MCF 10A (cell line): ENCODE measurements around the gene CLMN. TPM values are rescaled to one million over a fixed set of nuclear protein-coding genes. Genes with fewer than 3 reads are reported as not detected.

Source experiments
- BruUV-seq: library from RNA; stranded (reverse); fragments of 400-500 nt; replicated peaks from 2 replicates; lab custom pipeline; 2021; lab: Mats Ljungman, UMichigan
- CTCF ChIA-PET: fragments of 300-600 bp; sonication (Branson Sonifier 250); formaldehyde crosslinking; extraction: SDS; loops from one replicate; lab custom pipeline; 2021; ENCODE audit warnings: antibody characterized with exemption, inconsistent platforms; lab: Yijun Ruan, JAX
- POLR2A ChIA-PET: fragments of 300-600, 350-650 bp; sonication (Branson Sonifier 250); formaldehyde crosslinking; extraction: SDS; loops from one replicate; lab custom pipeline; 2020; ENCODE audit warnings: antibody characterized with exemption, inconsistent platforms; lab: Yijun Ruan, JAX
- DNase-seq: peaks from one replicate; pipeline ENCODE4 v3.0.0-alpha.2; 2018; ENCODE audit not compliant: unreplicated experiment
- H3K27ac Mint-ChIP-seq: one replicate; pipeline ENCODE4 v1.8.0; 2022; ENCODE audit warnings: mild to moderate bottlenecking, low read depth, mixed read lengths; ENCODE audit not compliant: unreplicated experiment
- H3K27me3 Mint-ChIP-seq: one replicate; pipeline ENCODE4 v1.8.0; 2022; ENCODE audit warnings: mixed read lengths; ENCODE audit not compliant: insufficient read depth, unreplicated experiment
- H3K36me3 Mint-ChIP-seq: one replicate; pipeline ENCODE4 v1.8.0; 2022; ENCODE audit warnings: mild to moderate bottlenecking, moderate library complexity, mixed read lengths; ENCODE audit not compliant: insufficient read depth, unreplicated experiment
- H3K4me1 Mint-ChIP-seq: one replicate; pipeline ENCODE4 v1.8.0; 2022; ENCODE audit warnings: mixed read lengths; ENCODE audit not compliant: insufficient read depth, unreplicated experiment
- H3K4me3 Mint-ChIP-seq: one replicate; pipeline ENCODE4 v1.8.0; 2022; ENCODE audit warnings: mild to moderate bottlenecking, moderate library complexity, mixed read lengths; ENCODE audit not compliant: unreplicated experiment
- H3K9me3 Mint-ChIP-seq: one replicate; pipeline ENCODE4 v1.8.0; 2022; ENCODE audit warnings: mixed read lengths; ENCODE audit not compliant: unreplicated experiment
- intact Hi-C: fragments of 100-400 bp; cut with micrococcal nuclease; formaldehyde crosslinking; loops from 2 replicates; pipeline ENCODE4 v1.14.1; 2022
- total RNA-seq: library from RNA; stranded (reverse); gene quantifications from 2 replicates; pipeline ENCODE4 v1.2.3, GENCODE V29; 2022
- TF ChIP-seq, protein P1 (sequence below): fragments of 200-600 bp; IDR thresholded peaks from one replicate; pipeline ENCODE4 v1.8.0; 2022; ENCODE audit warnings: antibody characterized with exemption, mild to moderate bottlenecking; ENCODE audit not compliant: unreplicated experiment

The CLMN gene
- total RNA-seq, 1 experiment from 2014 or later, result 17.9 TPM

DNA sequence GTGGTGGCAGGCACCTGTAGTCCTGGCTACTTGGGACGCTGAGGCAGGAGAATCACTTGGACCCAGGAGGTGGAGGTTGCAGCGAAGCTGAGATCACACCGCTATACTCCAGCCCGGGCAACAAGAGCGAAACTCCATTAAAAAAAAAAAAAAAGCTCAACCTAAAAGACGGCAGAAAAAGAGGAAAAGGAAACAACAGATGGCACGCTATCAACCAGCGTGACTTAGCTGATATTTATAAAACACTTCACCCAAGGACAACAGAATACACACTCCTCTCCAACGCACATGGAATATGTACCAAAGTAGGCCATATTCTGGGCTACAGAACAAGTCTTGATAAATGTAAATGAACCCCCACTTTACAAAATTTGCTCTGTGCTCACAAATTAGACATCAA, 34.0 kb upstream of the CLMN start:
- ChIA-PET POLR2A (interaction anchor here (0.7 kb wide), 2 partner anchors 31 to 34 kb away, joined by 3 read pairs; partner anchors contain the start of gene CLMN), CTCF (interaction anchor here (0.6 kb wide), 1 partner anchor 663 kb away, joined by 3 read pairs; no protein-coding TSS in a partner anchor)
- intact Hi-C loops, result no loop called here
- Mint-ChIP-seq H3K4me3 (no peak overlapping the region), H3K27ac (no peak overlapping the region), H3K27me3 (peaks cover 17% of the 10 kb centered on the region), H3K4me1 (no peaks in the 10 kb centered on the region), H3K36me3 (peaks cover 9% of the 10 kb centered on the region), H3K9me3 (peaks cover 9% of the 10 kb centered on the region)
- DNase-seq, result no peak
- TF ChIP-seq, protein P1, sequence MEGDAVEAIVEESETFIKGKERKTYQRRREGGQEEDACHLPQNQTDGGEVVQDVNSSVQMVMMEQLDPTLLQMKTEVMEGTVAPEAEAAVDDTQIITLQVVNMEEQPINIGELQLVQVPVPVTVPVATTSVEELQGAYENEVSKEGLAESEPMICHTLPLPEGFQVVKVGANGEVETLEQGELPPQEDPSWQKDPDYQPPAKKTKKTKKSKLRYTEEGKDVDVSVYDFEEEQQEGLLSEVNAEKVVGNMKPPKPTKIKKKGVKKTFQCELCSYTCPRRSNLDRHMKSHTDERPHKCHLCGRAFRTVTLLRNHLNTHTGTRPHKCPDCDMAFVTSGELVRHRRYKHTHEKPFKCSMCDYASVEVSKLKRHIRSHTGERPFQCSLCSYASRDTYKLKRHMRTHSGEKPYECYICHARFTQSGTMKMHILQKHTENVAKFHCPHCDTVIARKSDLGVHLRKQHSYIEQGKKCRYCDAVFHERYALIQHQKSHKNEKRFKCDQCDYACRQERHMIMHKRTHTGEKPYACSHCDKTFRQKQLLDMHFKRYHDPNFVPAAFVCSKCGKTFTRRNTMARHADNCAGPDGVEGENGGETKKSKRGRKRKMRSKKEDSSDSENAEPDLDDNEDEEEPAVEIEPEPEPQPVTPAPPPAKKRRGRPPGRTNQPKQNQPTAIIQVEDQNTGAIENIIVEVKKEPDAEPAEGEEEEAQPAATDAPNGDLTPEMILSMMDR, result no peak
- BruUV-seq, result no TSS peak

DNA sequence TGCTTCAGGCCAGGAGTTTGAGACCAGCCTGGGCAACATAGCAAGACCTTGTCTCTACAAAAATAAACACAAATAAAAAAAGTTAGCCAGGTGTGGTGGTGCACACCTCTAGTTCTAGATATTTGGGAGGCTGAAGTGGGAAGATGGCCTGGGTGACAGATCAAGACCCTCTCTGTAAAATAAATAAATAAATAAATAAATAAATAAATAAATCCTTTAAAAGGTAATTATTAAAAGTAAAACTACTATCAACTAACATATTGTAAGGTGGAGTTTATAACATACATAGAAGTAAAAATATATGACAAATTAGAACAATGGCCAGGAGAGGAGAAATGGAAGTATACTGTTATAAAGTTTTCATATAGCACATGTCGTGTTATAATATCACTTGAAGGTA, 33.3 kb upstream of the CLMN start:
- H3K27me3 Mint-ChIP-seq, result peaks cover 17% of the 10 kb centered on the region
- intact Hi-C loops, result no loop called here
- H3K9me3 Mint-ChIP-seq, result peaks cover 9% of the 10 kb centered on the region
- no peak overlapping the region for H3K4me3 Mint-ChIP-seq
- POLR2A ChIA-PET, result no interaction called here
- no peak overlapping the region for H3K27ac Mint-ChIP-seq
- TF ChIP-seq, protein P1, result no peak
- peaks cover 9% of the 10 kb centered on the region for H3K36me3 Mint-ChIP-seq
- no peak for DNase-seq
- no peaks in the 10 kb centered on the region for H3K4me1 Mint-ChIP-seq
- CTCF ChIA-PET, result no interaction called here
- BruUV-seq, result no TSS peak

DNA sequence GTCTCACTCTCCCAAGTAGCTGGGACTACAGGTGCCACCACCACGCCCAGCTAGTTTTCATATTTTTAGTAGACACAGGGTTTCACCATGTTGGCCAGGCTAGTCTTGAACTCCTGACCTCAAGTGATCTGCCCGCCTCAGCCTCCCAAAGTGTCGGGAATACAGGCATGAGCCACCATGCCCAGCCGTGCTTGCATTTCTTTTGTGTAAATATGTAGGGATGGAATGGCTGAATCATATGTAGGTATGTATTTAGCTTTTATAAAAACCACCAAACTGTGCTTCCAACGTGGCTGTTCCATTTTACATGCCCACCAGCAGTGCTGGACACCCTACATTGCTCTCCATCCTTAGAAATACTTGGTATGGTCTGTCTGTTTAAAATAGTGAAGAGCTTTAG, 32.8 kb upstream of the CLMN start:
- Mint-ChIP-seq H3K9me3 (peaks cover 9% of the 10 kb centered on the region), H3K4me3 (no peak overlapping the region), H3K27me3 (peaks cover 17% of the 10 kb centered on the region), H3K36me3 (peaks cover 9% of the 10 kb centered on the region), H3K4me1 (no peaks in the 10 kb centered on the region), H3K27ac (no peak overlapping the region)
- BruUV-seq, result no TSS peak
- intact Hi-C loops, result no loop called here
- ChIA-PET POLR2A (interaction anchor here (0.9 kb wide), 1 partner anchor 29 kb away, joined by 7 read pairs; no protein-coding TSS in a partner anchor), CTCF (interaction anchor here (0.8 to 1.2 kb wide), 3 partner anchors 9 to 73 kb away, joined by 3 to 5 read pairs (median 3); no protein-coding TSS in a partner anchor)
- no peak for DNase-seq
- TF ChIP-seq, protein P1, result no peak

DNA sequence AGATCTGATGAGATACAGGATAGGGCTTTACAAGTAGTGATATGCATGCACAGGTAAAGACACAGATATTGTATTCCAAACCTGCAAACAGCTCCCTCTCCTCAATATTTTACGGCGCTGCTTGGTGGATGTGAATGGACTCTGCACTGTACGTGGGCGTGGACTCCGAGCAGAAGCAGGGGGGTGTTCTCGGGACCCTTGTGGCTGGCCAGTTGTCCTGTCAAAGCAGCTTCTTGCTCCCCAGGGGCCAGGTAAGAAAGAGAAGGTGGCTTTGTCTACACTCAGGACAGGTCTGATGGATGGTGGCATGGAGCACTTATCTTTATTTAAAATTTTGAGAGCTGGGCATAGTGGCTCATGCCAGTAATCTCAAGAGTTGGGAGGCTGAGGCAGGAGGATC, 29.5 kb upstream of the CLMN start:
- H3K4me1 Mint-ChIP-seq, result no peaks in the 10 kb centered on the region
- peaks cover 9% of the 10 kb centered on the region for H3K36me3 Mint-ChIP-seq
- H3K4me3 Mint-ChIP-seq, result no peak overlapping the region
- POLR2A ChIA-PET, result interaction anchor here (1.1 kb wide), 1 partner anchor 18 kb away, joined by 3 read pairs; no protein-coding TSS in a partner anchor
- intact Hi-C loops, result no loop called here
- TF ChIP-seq, protein P1, result no peak
- no peak for DNase-seq
- BruUV-seq, result no TSS peak
- H3K9me3 Mint-ChIP-seq, result no peaks in the 10 kb centered on the region
- peaks cover 17% of the 10 kb centered on the region for H3K27me3 Mint-ChIP-seq
- H3K27ac Mint-ChIP-seq, result no peak overlapping the region
- CTCF ChIA-PET, result interaction anchor here (2.0 kb wide), 1 partner anchor 12 kb away, joined by 7 read pairs; no protein-coding TSS in a partner anchor
